GM18517 (cell line): Measurements from ENCODE around the gene PRRT1.
"Not testable (repeated sequence)": the region's sequence is repeated elsewhere in the genome, so short reads cannot be mapped to it uniquely, and the experiment has no call there.

Source experiments
- ATAC-seq: cut with Tn5 transposase; IDR thresholded peaks from one replicate; pipeline ENCODE4 v1.9.1; 2021; ENCODE audit warnings: mild to moderate bottlenecking, moderate library complexity; ENCODE audit not compliant: unreplicated experiment

PRRT1 gene

DNA sequence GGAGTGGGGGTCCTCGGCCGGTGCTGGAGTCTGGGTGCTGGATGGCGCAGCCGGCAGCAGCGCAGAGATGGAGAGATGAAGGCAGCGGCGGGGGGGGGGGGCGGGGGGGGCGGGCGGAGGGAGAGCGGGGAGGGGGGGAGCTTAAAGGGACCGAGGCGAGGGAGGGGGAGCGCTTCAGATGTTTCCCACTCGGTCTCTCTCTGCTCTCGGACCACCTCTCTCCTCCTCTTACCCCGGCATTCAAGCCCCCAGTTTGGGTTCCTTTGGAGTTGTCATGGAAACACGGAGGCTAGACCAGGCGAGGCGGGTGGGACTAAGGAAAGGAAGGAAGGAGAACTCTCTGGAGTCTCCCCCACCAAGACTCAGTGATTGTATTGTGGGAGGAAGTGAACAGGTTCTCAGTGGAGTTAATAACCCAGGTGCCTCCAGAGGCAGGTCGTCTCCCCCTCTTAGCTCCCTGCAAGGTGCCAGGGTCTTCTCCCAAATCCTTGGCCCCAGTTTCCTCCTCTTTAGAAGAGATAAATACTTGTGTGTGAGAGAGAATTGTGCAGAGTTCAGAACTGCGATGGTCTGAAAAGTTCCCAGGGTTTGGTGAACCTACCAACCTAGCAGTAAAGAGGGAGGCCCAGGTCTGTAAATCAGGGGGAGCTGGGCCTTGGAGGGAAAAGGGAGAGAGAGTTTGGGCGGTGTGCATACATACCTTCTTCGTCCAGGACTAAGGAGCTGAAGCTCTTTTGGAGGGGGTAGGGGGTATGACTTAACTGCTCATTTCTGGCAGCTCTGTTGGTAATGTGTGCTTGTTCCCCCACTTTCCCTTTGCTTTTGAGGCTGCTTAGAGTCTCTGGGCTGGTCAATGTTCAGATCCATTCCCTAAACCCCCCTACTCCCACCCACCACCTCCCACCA is at the start of gene PRRT1:
PRRT1 (minus strand) TSS at position 77 of the 906 bp plus-strand sequence. CDS start 112 bp downstream, outside the sequence.
- ATAC-seq, result no peak

DNA sequence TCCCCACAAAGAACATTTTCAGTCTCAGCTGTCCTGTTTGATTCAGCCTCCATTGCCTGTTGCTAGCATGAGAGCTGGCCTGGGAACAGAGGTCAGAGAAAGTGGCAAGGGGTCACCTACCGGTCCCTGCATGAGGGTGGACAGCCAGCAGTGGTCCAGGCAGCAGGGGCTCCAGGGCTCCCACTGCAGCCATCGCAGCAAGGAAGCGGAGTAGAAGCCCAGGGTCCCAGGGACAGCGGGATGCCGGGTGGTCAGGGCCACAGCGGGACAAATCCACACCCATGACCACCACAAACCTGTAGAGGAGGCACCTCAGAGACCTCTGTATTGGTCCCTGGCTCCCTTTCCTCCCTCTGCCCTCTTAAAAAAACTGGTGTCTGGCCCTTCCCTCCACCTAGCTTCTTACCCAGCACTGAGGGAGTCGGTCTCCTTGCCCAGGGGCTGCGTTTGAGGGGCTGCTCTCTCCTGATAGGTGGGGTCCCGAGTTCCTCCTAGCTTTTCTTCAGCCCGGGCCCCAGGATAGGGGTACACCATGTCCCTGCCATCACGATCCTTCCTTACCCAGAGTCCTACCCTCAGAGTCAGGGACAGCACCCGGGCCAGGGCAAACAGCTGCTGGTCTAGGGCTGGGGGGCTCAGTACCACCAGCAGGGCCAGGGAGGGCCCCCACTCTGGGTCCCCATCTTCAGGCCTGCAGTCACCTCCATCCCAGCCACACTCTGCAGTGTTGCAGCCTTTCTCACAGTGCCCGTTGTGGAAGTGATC is 49.2 kb upstream of the PRRT1 start:
- no peak for ATAC-seq

DNA sequence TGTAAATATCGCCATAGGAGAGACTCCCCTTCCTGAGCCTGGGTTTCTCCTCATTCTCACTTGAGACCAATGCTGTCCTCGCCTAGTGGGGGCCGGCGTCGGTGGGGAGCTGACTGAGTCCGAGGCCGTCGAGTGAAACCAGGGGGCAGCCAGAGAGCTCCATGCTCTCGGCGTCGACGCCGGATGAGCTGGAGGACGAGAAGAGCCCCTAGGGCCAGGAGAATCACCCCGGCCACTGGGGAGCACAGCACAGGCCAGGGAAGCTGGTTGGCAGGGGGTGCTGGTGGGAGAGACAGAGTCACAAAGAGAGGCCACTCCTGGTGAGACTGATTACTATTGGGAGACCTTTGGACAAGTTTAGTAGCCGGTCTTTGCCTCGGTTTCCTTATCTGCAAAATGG is 47.1 kb upstream of the PRRT1 start:
- no peak for ATAC-seq

DNA sequence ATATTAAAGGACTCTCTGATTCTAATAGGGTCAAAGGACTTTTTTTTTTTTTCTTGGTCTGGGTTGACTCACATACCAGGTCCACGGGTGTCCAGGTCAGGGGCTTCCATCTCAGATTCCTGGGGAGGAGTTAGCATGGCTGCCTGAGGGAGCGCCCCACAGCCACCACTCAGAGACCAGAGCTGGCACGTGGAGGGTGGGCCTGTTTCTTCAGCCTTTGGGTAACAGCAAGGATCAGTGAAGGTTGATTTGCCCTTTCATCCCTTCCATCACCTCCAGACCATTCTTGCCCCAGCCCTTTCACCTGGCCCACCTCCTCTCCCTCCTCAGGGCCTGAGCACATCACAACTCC is 46.6 kb upstream of the PRRT1 start:
- ATAC-seq, result no peak

DNA sequence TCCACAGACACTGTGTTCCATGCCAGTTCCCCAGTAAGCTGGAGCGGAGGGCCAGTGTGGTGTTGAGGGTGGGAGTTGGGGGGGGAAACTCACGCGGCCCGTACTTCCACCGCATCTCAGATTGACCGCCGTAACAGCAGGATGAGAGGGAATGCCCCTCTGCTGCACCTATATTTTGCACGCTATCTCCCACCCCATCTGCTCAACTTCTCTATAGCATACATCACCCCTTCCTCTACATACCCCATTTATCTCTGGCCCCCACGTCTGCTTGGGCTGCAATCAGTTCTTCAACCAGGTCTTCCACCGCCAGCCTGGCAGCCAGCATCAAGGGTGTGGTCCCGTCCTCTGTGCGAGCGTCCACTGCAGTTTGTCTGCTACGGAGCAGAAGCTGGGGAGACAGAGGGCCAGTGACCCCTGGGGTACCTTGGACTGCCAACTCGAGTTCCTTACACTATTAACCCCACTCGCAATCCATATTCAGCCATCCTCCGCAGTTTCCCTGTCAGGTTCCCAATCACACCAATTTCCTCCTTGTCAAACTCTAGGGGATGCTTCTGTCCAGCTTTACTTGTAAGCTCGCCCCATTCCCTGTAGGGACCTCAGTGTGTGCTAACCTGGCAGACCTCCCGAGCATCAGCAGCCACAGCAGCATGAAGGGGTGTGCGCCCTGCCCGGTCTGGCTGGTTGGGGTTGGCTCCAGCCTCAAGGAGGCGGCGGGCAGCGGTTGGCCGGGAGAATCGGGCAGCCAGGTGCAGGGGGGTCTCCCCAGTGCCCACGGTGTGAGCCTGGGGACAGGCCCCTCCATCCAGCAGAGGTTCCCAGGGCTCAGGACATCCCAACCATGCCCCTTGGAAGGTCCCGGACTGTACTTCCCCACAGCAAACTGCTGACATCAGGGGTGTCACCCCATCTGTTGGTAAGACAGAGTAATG is 45.2 kb upstream of the PRRT1 start:
- ATAC-seq, result no peak

DNA sequence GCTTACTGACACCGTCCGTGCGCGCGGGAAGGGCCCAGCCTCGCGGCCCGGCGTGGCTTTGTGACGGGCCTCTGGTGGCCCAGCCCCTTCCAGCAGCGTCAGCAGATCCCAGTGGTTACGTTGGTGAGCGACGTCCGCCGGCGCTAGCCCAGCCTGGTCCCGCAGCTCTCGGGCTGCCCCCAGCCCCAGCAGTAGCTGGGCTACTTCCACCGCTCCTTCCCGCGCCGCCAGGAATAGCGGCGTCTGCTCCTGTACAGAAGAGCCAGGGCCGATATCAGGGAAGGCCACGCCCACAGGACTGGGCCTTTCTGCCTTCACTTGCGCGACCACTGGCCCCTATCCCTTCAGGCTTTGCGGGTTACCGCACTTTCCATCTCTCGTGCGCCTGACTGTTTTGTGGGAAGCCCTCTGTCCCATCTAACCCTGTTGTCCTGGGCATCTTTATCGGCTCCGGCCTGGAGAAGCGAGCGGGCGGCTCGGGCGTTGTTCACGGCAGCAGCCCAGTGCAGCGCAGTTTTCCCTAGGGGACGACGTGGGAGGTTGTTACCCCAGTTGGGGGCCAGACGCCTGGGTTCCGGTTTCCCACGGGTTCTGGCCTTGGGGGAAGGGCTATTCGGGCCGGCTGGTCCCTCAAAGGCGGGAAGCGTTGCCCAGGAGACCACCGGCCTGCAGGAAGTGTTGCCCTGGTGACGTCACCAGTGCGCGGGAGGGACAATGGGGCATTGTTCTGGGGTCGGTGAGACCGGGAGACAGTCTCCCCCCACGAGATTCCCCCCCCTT is 44.4 kb upstream of the PRRT1 start:
- ATAC-seq, result peak; percentile 63

DNA sequence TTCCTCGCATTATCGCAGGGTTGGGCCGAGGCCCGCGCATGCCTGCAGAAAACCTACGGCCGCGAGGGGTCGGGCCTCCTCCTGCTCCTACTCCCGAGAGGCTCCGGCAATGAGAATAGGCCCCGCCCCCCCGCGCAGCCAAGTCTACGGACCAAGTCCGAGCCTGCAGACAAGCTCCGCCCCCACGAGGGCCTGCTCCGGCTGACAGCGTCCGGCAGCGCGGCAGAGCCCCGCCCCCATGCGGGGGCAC is 43.8 kb upstream of the PRRT1 start:
- ATAC-seq, result peak; percentile 75

DNA sequence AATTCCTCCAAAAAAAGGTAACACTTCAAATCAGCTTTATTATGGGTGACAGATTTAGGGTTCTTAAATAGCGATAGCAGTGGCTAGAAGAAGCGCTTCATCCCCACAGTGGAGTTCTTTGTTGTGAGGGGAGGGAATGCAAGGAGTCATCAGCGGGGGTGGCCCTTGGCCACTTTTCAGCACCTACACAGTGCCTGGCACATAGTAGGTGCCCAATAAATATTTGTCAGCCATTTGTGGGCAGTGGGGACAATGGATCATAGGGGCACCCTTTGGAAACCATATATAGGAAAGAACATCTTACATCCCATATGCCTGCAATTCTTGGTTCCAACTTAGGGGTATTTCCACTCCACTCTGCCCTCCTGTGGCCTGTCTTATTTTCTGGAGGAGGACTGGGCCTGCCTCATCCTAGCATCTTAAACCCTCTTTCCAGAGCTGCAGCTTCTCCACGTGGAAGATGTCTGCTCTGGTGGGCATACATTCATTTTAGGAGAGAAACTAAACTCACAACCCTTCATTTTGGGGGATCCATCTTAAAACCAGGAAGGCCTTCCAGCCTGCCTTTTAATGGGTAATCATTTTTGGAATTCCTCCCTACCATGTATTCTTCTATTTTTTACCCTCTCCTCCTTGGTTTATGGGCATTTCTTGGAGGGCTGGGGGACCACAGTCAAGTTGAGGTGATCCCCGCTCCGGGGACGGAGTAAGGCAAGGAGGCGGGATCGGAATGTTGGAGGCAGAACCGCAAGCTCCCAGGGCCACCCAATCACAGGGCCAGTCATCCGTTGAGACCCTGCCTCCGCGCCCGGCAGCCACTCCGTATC is 43.3 kb upstream of the PRRT1 start:
- no peak for ATAC-seq

DNA sequence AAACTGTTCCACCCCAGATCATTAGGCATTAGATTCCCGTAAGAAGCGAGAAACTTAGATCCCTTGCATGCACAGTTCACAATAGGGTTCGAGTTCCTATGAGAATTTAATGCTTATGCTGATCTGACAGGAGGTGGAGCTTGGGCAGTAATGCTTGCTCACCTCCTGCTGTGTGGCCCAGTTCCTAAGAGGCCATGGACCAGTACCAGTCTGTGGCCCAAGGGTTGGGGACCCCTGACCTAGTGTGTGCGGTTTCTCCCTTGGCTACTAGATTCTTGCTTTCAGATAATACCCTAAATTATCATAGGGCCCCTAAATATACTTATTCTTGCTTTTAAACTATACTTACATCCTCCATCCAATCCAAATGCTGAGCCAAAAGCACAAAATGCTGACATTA is 42.6 kb upstream of the PRRT1 start:
- no peak for ATAC-seq

DNA sequence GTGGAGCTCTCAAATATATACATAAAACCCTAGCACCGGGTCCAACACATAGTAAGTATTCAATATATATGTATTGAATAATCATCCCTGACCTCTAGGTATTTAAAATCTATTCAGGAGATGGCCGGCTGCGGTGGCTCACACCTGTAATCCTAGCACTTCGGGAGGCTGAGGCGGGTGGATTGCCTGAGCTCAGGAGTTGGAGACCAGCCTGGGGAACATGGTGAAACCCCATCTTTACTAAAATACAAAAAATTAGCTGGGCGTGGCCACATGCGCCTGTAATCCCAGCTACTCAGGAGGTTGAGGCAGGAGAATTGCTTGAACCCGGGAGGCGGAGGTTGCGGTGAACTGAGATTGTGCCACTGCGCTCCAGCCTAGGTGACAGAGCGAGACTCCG is 41.4 kb upstream of the PRRT1 start:
- ATAC-seq, result not testable (repeated sequence)

DNA sequence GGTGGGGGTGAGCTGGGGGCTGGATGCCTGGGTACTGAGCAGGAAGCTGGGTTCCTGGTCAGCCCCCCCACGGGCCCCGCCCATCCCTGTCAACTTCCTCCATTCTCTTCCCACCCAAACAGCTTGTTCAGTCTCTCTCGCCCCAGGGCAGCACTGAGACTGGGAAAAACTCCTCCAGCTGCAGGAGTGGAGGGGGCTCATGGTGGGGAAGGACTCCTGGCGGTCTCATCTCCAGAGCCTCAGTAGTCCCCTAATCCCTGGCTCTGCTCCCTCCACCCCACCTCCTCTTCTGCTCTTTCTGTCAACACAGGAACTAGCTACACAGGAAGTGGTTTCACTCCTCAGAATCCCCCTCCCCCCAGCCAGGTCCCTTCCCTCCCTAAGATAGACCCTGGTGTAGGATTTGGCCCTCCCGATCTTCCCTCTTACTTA is 40.9 kb upstream of the PRRT1 start, which contains the start of gene GPSM3:
GPSM3 (minus strand) TSS at position 36 of the 432 bp plus-strand sequence. CDS start 130 bp downstream, outside the sequence.
- ATAC-seq, result no peak

DNA sequence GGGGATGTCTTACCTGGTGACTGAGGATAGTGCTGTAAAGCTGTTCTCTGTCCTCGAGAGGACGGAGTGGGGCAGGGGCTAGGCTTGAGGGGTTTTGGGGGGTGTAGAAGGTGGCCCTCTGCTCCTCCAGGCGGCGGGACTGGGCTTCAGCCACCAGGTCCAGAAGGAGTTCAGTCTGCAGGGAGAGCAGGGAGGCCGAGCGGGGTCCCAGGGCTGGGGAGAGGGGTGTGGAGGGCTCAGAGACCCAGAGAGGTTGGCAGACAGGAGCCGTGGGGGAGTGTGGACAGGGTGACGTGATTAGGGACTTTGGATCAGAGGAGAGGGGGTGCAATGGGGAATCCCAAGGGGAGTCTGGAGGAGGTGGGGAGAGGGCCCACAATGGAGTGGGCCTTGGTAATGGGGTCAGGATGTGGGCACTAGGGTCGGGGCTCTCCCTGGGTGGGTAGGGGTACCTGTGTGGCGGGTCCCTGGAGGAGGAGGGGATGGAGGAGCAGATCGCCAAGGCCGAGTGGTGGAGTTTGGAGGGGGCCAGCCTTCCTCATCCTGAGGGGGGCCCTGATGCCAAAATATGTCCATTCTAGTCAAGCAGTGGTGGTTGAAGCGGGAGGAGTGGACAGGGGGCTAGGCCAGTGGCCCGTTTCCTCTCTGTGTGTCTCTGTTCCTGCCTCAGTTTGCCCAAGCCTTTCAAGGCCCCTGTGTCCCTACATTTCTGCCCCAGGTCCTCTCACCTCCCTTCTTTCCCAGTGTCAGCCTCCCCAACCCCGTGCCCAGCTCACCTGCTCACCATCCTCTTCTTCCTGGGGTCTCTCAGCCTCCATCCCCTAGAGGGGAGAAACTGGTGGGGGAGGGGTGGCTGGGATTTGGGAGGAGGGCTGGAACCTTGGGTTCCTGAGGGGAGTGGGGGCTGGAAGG is 40.2 kb upstream of the PRRT1 start:
- no peak for ATAC-seq

DNA sequence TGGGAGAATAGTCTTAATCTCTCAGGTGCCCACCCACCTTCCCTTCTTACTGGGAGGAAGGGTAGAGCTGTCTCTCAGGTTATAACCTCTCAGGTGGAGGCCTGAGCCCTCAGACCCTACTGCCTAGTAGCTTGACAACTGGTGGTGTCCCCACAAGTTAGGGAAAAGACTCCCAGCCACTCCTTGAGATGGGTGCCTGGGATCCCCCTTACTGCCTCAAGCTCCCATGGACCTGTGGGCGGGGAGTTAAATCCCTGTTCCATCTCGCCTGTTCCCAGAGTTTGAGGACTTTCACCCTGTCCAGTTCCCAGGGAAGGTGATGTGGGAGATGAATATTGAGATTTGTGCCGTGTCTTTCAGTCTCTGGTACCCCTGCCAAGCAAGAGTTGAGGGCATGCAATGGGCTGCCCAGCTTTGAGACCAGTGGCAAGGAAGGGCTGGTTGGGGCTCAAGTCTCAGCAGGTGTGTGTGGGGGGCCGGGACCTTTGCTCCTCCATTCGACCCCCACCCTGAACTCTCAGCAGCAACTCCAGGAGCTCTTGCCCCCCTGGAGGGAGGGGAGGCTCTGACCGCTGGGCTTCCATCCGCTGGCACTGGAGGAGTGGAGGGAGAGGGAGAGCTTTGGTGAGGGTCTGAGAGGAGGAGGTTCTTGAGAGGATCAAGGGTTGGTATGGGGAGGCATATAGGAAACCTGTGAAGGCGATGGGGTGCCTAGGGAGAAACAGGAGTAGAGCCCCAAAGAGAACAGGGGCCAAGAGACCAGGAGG is 39.4 kb upstream of the PRRT1 start:
- no peak for ATAC-seq

DNA sequence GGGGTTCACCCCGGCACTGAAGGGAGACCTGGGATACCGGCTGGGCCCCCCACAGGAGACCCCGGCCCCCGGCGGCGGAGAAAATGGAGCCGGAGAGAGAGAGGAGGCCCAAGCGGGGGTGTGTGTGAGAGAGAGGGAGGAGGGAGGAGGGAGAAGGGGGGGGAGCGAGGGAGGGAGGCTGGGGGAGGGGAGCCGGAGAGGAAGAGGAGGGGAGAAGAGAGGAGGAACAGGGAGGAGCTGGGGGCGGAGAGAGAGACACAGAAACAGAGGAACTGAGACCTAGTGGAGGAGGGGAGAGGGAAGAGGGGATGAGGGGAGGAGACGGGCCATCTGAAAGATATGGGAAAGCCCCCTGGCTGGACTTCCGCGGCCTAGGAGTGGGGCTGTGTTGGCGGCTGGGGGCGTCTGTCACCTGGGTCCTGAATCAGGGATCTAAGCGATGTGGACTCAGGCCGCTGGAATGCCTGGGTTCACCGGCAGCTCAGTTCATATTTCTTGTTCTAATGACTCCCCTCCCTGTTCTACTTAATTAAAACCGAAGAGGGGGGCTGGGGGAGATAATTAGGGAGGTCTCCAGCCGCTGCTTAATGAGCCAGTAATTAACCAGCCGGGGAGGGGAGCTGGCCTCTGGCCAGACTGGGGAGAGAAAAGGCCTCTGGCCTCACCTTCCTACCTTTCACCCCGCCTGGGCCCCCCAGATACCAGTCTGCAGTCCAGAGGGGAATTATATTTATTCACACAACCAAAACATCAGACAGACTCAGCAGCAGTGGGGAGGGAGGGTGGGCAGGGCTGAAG is 38.5 kb upstream of the PRRT1 start, which contains the start of gene PBX2:
PBX2 (minus strand) TSS at position 149 of the 798 bp plus-strand sequence. CDS start 287 bp downstream, outside the sequence.
- ATAC-seq, result peak; percentile 47

DNA sequence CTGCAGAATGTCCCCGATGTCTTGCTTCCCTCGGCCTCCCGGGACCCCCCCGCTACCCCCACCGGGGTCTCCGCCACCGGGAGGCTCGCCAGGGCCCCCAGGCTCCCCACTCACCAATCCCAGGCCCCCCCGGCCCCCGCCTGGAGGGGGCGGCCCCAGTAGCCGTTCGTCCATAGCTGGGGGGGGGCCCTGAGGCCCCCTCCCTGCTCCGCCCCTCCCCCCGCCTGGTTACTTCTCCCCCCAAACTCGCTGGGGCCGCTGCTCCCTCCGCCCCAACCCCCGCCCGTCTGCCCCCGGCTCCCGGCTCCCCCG is 38.0 kb upstream of the PRRT1 start:
- no peak for ATAC-seq

DNA sequence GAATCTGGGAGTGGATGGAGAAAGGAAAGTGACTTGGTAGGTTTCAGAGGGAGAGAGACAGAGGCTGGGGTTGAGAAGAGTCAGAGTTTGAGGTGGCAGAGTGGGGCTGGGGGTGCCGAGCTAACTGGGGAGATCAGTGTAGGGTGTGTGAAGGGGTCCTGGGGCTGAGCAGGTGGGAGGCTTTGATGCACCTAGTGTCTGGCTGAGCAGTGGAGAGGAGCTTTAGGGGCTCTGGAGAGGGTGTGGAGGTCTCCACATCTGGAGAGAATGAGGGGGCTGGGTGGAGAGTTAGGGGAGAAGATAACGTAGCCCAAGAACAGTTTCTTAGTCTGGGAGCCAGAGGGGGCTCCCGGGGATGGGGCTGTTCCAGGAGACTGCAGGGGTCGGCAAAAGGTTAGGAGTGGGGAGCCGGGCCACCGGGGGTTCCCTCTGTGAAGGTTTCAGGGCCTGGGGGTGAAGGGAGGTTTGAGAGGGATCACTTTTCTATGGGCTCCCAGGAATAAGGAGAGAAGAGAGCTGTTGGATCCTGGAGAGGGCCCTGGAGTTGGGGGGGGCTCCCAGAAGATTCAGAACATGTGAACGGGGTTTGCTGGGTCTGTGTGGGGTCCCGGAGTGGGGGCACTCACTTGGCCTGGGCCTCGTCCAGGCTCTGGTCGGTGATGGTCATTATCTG is 37.5 kb upstream of the PRRT1 start:
- ATAC-seq, result no peak
